Mesendoderm (in vitro differentiated cells): Measurements from ENCODE around the gene SH2D7.

ENCODE experiments used
- DNase-seq: peaks from one replicate; pipeline ENCODE4 v3.0.0; 2013
- H2AK5ac ChIP-seq: 2 replicates; pipeline ENCODE4 v1.6.1; 2013; ENCODE audit warnings: low read length, inconsistent platforms
- H2BK120ac ChIP-seq: 2 replicates; pipeline ENCODE4 v1.6.1; 2013; ENCODE audit warnings: low read depth, mild to moderate bottlenecking, low read length, moderate library complexity, mixed read lengths
- H2BK15ac ChIP-seq: replicated peaks from 2 replicates; pipeline ENCODE4 v1.6.1; 2013; ENCODE audit warnings: low read depth, mild to moderate bottlenecking, moderate library complexity
- H2BK5ac ChIP-seq: 2 replicates; pipeline ENCODE4 v1.6.1; 2013; ENCODE audit warnings: low read length, inconsistent platforms
- H3K18ac ChIP-seq: 2 replicates; pipeline ENCODE4 v1.6.1; 2013; ENCODE audit warnings: mild to moderate bottlenecking, low read length, mixed read lengths
- H3K23ac ChIP-seq: one replicate; pipeline ENCODE4 v1.6.1; 2013; ENCODE audit warnings: low read length
- H3K27ac ChIP-seq: 2 replicates; pipeline ENCODE4 v1.5.1; 2013; ENCODE audit warnings: low read depth, mild to moderate bottlenecking, inconsistent platforms, low read length, moderate library complexity
- H3K27me3 ChIP-seq: 2 replicates; pipeline ENCODE4 v1.6.1; 2013; ENCODE audit warnings: low read length, control low read depth, mild to moderate bottlenecking, inconsistent platforms; ENCODE audit not compliant: insufficient read depth, poor library complexity
- H3K36me3 ChIP-seq: 2 replicates; pipeline ENCODE4 v1.6.1; 2013; ENCODE audit warnings: low read length, inconsistent platforms; ENCODE audit not compliant: control insufficient read depth, insufficient read depth
- H3K4ac ChIP-seq: one replicate; pipeline ENCODE4 v1.6.1; 2013; ENCODE audit warnings: low read depth, mild to moderate bottlenecking, low read length, moderate library complexity
- H3K4me1 ChIP-seq: 2 replicates; pipeline ENCODE4 v1.6.1; 2013; ENCODE audit warnings: low read depth, low read length, inconsistent platforms; ENCODE audit not compliant: control insufficient read depth
- H3K4me2 ChIP-seq: 2 replicates; pipeline ENCODE4 v1.6.1; 2013; ENCODE audit warnings: low read length
- H3K4me3 ChIP-seq: 2 replicates; pipeline ENCODE4 v1.5.1; 2013; ENCODE audit warnings: mild to moderate bottlenecking, low read length
- H3K56ac ChIP-seq: one replicate; pipeline ENCODE4 v1.6.1; 2013; ENCODE audit warnings: low read length
- H3K79me1 ChIP-seq: 2 replicates; pipeline ENCODE4 v1.6.1; 2013; ENCODE audit warnings: low read length, inconsistent platforms
- H3K79me2 ChIP-seq: 2 replicates; pipeline ENCODE4 v1.6.1; 2013; ENCODE audit warnings: mild to moderate bottlenecking, low read length; ENCODE audit not compliant: control insufficient read depth, insufficient read depth
- H3K9ac ChIP-seq: 2 replicates; pipeline ENCODE4 v1.6.1; 2013; ENCODE audit warnings: low read length, inconsistent platforms
- H4K5ac ChIP-seq: one replicate; pipeline ENCODE4 v1.6.1; 2013; ENCODE audit warnings: low read length
- H4K8ac ChIP-seq: one replicate; pipeline ENCODE4 v1.6.1; 2013; ENCODE audit warnings: low read depth, mild to moderate bottlenecking, control low read depth, low read length, moderate library complexity
- WGBS: extraction: QIAGEN DNeasy Blood & Tissue Kit; methylation state at CpG from one replicate; pipeline ENCODE4 v1.1.7; 2013; ENCODE audit warnings: low lambda C conversion rate, missing lambda C conversion rate; ENCODE audit not compliant: insufficient coverage; ENCODE audit errors: extremely low coverage; 5-methylcytosine and 5-hydroxymethylcytosine counted together

Gene SH2D7

GRCh38 chr15:78080088-78080460 is 12.3 kb upstream of the SH2D7 start:
- WGBS = no CpG with 5 or more reads among the region's 8 CpGs
- no peak overlapping the region for H3K23ac ChIP-seq
- H3K79me2 ChIP-seq = no peaks in the 10 kb centered on the region
- H2BK120ac ChIP-seq = no peak overlapping the region
- no peak overlapping the region for H3K9ac ChIP-seq
- H3K36me3 ChIP-seq = no peaks in the 10 kb centered on the region
- peaks cover 3% of the 10 kb centered on the region for H3K4me1 ChIP-seq
- H3K27me3 ChIP-seq = no peaks in the 10 kb centered on the region
- H3K4ac ChIP-seq = no peak overlapping the region
- H3K27ac ChIP-seq = no peak overlapping the region
- no peak overlapping the region for H3K4me3 ChIP-seq
- no peak overlapping the region for H2BK15ac ChIP-seq
- no peak for DNase-seq
- no peak overlapping the region for H3K56ac ChIP-seq
- no peak overlapping the region for H2AK5ac ChIP-seq
- peaks cover 1% of the 10 kb centered on the region for H3K79me1 ChIP-seq
- no peak overlapping the region for H3K4me2 ChIP-seq
- H2BK5ac ChIP-seq = no peak overlapping the region
- H3K18ac ChIP-seq = no peak overlapping the region
- no peak overlapping the region for H4K5ac ChIP-seq
- no peak overlapping the region for H4K8ac ChIP-seq

DNA sequence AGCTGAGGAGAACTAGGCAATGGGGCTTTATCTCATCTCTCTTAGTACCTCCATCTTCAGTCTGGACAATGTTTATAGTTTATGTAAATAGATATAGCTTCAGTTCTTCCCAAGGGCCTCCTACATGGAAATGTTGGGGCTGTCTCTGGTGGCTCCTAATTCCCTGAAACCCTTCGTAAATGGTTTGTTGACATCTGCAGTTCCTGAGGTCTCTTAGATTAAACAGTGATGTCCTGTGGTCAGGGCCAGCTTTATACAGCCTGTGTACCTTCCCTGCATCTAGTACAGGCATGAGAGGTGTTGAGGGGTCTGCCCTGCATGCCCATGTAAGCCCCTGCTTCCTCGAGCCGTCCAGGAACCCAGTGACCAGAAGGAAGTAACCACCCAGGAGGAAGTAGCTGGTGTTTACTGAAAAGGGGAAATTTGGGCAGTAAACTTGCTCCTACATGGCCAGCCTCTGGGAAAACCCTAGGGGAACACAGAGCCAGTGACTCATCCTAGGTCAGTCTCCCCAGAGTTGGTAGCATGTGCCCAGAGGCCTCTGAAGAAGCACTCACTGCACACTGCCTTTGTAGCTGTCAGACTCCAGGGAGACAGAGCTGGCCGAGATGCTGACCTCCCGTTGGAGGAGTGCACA is 10.1 kb upstream of the SH2D7 start:
- H3K79me1 ChIP-seq = no peaks in the 10 kb centered on the region
- H2BK5ac ChIP-seq = no peak overlapping the region
- no peaks in the 10 kb centered on the region for H3K79me2 ChIP-seq
- H3K27ac ChIP-seq = no peak overlapping the region
- no peak overlapping the region for H4K8ac ChIP-seq
- H3K4me3 ChIP-seq = no peak overlapping the region
- no peak overlapping the region for H3K56ac ChIP-seq
- no peak for DNase-seq
- H2BK120ac ChIP-seq = no peak overlapping the region
- WGBS = no CpG with 5 or more reads among the region's 5 CpGs
- H3K23ac ChIP-seq = no peak overlapping the region
- no peak overlapping the region for H4K5ac ChIP-seq
- no peaks in the 10 kb centered on the region for H3K27me3 ChIP-seq
- no peak overlapping the region for H3K4ac ChIP-seq
- no peaks in the 10 kb centered on the region for H3K36me3 ChIP-seq
- H3K18ac ChIP-seq = no peak overlapping the region
- no peaks in the 10 kb centered on the region for H3K4me1 ChIP-seq
- H3K4me2 ChIP-seq = no peak overlapping the region
- H3K9ac ChIP-seq = no peak overlapping the region
- no peak overlapping the region for H2AK5ac ChIP-seq
- no peak overlapping the region for H2BK15ac ChIP-seq

DNA sequence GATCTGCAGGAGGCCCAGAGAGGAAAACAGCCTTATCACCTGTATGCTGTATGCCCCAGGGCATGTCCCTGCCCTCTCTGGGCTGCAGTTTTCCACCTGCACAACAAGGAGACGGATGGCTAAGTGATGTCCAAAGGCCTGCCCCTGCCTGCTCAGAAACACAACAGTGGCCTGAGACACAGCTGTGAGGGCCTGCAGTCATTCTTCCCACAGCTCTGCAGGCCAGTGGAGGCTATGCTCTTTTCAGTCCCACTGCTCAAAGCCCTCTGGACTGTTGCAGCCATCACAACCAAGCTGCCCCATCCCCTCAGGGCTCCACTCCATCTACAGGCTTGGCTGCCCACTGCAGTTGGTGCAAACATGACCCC is 9.6 kb upstream of the SH2D7 start:
- Histone ChIP-seq H2BK15ac (no peak overlapping the region), H3K4me1 (no peaks in the 10 kb centered on the region), H3K27ac (no peak overlapping the region), H2BK5ac (no peak overlapping the region), H3K4me3 (no peak overlapping the region), H3K18ac (no peak overlapping the region), H3K79me2 (no peaks in the 10 kb centered on the region), H2AK5ac (no peak overlapping the region), H3K79me1 (no peaks in the 10 kb centered on the region), H3K56ac (no peak overlapping the region), H3K9ac (no peak overlapping the region), H4K5ac (no peak overlapping the region), H3K36me3 (no peaks in the 10 kb centered on the region), H3K4ac (no peak overlapping the region), H2BK120ac (no peak overlapping the region), H4K8ac (no peak overlapping the region), H3K23ac (no peak overlapping the region), H3K27me3 (no peaks in the 10 kb centered on the region), H3K4me2 (no peak overlapping the region)
- DNase-seq = no peak
- WGBS = no CpG with 5 or more reads among the region's 1 CpG

- H3K79me2 ChIP-seq = no peaks in the 10 kb centered on the region
- H3K4me1 ChIP-seq = no peaks in the 10 kb centered on the region
- H4K8ac ChIP-seq = no peak overlapping the region
- no peak overlapping the region for H3K56ac ChIP-seq
- H2BK5ac ChIP-seq = no peak overlapping the region
- no peak overlapping the region for H3K9ac ChIP-seq
- no peaks in the 10 kb centered on the region for H3K79me1 ChIP-seq
- H3K4ac ChIP-seq = no peak overlapping the region
- H3K27me3 ChIP-seq = no peaks in the 10 kb centered on the region
- H2BK120ac ChIP-seq = no peak overlapping the region
- H3K4me2 ChIP-seq = no peak overlapping the region
- no peak overlapping the region for H2BK15ac ChIP-seq
- H3K18ac ChIP-seq = no peak overlapping the region
- H2AK5ac ChIP-seq = no peak overlapping the region
- WGBS = no CpG with 5 or more reads among the region's 4 CpGs
- no peak overlapping the region for H3K4me3 ChIP-seq
- H3K27ac ChIP-seq = no peak overlapping the region
- DNase-seq = no peak
- H3K23ac ChIP-seq = no peak overlapping the region
- H3K36me3 ChIP-seq = no peaks in the 10 kb centered on the region
- H4K5ac ChIP-seq = no peak overlapping the region
These were observed 9.2 kb upstream of the SH2D7 start for GRCh38 chr15:78083186-78083585.

- Histone ChIP-seq H4K5ac (no peak overlapping the region), H3K4me1 (no peaks in the 10 kb centered on the region), H3K4me2 (no peak overlapping the region), H3K79me2 (no peaks in the 10 kb centered on the region), H3K18ac (no peak overlapping the region), H3K27me3 (no peaks in the 10 kb centered on the region), H2AK5ac (no peak overlapping the region), H2BK120ac (no peak overlapping the region), H3K56ac (no peak overlapping the region), H3K27ac (no peak overlapping the region), H3K9ac (no peak overlapping the region), H4K8ac (no peak overlapping the region), H3K4me3 (no peak overlapping the region), H3K79me1 (no peaks in the 10 kb centered on the region), H3K23ac (no peak overlapping the region), H2BK5ac (no peak overlapping the region), H3K4ac (no peak overlapping the region), H2BK15ac (no peak overlapping the region), H3K36me3 (no peaks in the 10 kb centered on the region)
- WGBS = no CpG with 5 or more reads among the region's 6 CpGs
- DNase-seq = no peak
These were observed 8.5 kb upstream of the SH2D7 start for GRCh38 chr15:78083687-78084448.

- no peaks in the 10 kb centered on the region for H3K36me3 ChIP-seq
- H2BK5ac ChIP-seq = no peak overlapping the region
- H4K8ac ChIP-seq = no peak overlapping the region
- no peaks in the 10 kb centered on the region for H3K27me3 ChIP-seq
- H3K4ac ChIP-seq = no peak overlapping the region
- no peak overlapping the region for H3K27ac ChIP-seq
- no peak overlapping the region for H2BK120ac ChIP-seq
- H3K9ac ChIP-seq = no peak overlapping the region
- H2BK15ac ChIP-seq = no peak overlapping the region
- H3K4me3 ChIP-seq = no peak overlapping the region
- H3K4me2 ChIP-seq = no peak overlapping the region
- H3K79me1 ChIP-seq = no peaks in the 10 kb centered on the region
- no peaks in the 10 kb centered on the region for H3K79me2 ChIP-seq
- H3K23ac ChIP-seq = no peak overlapping the region
- DNase-seq = no peak
- H3K18ac ChIP-seq = no peak overlapping the region
- H3K4me1 ChIP-seq = no peaks in the 10 kb centered on the region
- H3K56ac ChIP-seq = no peak overlapping the region
- no CpG with 5 or more reads among the region's 5 CpGs for WGBS
- no peak overlapping the region for H2AK5ac ChIP-seq
- no peak overlapping the region for H4K5ac ChIP-seq
These were observed 8.0 kb upstream of the SH2D7 start for GRCh38 chr15:78084449-78084750.
